HepG2 (cell line): Measurements from ENCODE around the gene CHCHD6. TPM values are rescaled to one million over a fixed set of nuclear protein-coding genes. Genes with fewer than 3 reads are reported as not detected.
"Not testable (repeated sequence)": the region's sequence is repeated elsewhere in the genome, so short reads cannot be mapped to it uniquely, and the experiment has no call there.

Experiments
- ATAC-seq: fragments of 200-7000 bp; cut with Tn5 transposase; 3 replicates; pipeline ENCODE4 v1.9.1; 2020; ENCODE audit warnings: mild to moderate bottlenecking, moderate library complexity
- BruUV-seq: library from RNA; stranded (reverse); fragments of 400-500 nt; replicated peaks from 2 replicates; lab custom pipeline; 2021; lab: Mats Ljungman, UMichigan
- CTCF ChIA-PET: fragments of 300-600 bp; formaldehyde crosslinking; extraction: SDS; loops from one replicate; lab custom pipeline; 2021; ENCODE audit warnings: low total read pairs, inconsistent platforms, low intra/inter-chr PET ratio; lab: Yijun Ruan, JAX
- POLR2A ChIA-PET: fragments of 350-600 bp; sonication (Branson Sonifier 250); formaldehyde crosslinking; loops from one replicate; lab custom pipeline; 2020; ENCODE audit warnings: antibody characterized with exemption, inconsistent platforms; lab: Yijun Ruan, JAX
- DNase-seq: peaks from one replicate; pipeline ENCODE4 v3.0.0-alpha.2; 2015; ENCODE audit warnings: low spot score
- FAIRE-seq: peaks from 3 replicates; lab custom pipeline; 2011; peaks lifted over from hg19 to GRCh38; lab: Jason Lieb, UNC
- H2AFZ ChIP-seq: one replicate; pipeline ENCODE4 v1.6.1; 2011; ENCODE audit warnings: low read length, inconsistent platforms
- H3K27ac ChIP-seq: fragments of 300-600 bp; 3 replicates; pipeline ENCODE4 v1.8.0; 2011; ENCODE audit warnings: mixed run types, mild to moderate bottlenecking, mixed read lengths, low read length, inconsistent platforms; ENCODE audit not compliant: insufficient read depth; ENCODE audit errors: extremely low read length
- H3K27me3 ChIP-seq, 2 experiments: fragments of 200-600 bp in 1 of 2; 2 replicates in 1 of 2; 3 replicates in 1 of 2; pipeline versions ENCODE4 v1.6.0 to v1.8.0; 2011; ENCODE audit warnings: low read length in 2 of 2, mild to moderate bottlenecking in 2 of 2, moderate library complexity in 2 of 2, inconsistent platforms in 1 of 2; ENCODE audit not compliant: insufficient read depth in 2 of 2, control insufficient read depth in 1 of 2
- H3K36me3 ChIP-seq, 2 experiments: fragments of 200-600 bp in 1 of 2; replicated peaks in 1 of 2; 2 replicates in 1 of 2; 3 replicates in 1 of 2; pipeline versions ENCODE4 v1.5.1 to v1.8.0; 2011; ENCODE audit warnings: low read length in 2 of 2, inconsistent platforms in 1 of 2; ENCODE audit not compliant: insufficient read depth in 2 of 2, control insufficient read depth in 1 of 2
- H3K4me1 ChIP-seq: 2 replicates; pipeline ENCODE4 v1.5.1; 2012; ENCODE audit warnings: low read length, inconsistent platforms; ENCODE audit not compliant: insufficient read depth
- H3K4me2 ChIP-seq: 2 replicates; pipeline ENCODE4 v1.6.0; 2011; ENCODE audit warnings: low read depth, low read length, inconsistent platforms
- H3K4me3 ChIP-seq, 3 experiments: fragments of 200-600 bp in 1 of 3; sonication (generic), shearing (Covaris generic) in 1 of 3; replicated peaks in 1 of 3; 2 replicates each; pipeline ENCODE4 v1.5.1; 2011 to 2016; ENCODE audit warnings: low read length in 3 of 3, inconsistent platforms in 2 of 3, low read depth in 2 of 3, mild to moderate bottlenecking in 2 of 3, control low read depth in 1 of 3, mixed read lengths in 1 of 3; ENCODE audit not compliant: insufficient read depth in 1 of 3
- H3K79me2 ChIP-seq: one replicate; pipeline ENCODE4 v1.6.1; 2011; ENCODE audit warnings: low read length, inconsistent platforms; ENCODE audit not compliant: insufficient read depth
- H3K9ac ChIP-seq: 2 replicates; pipeline ENCODE4 v1.6.0; 2011; ENCODE audit warnings: mild to moderate bottlenecking, low read depth, low read length, inconsistent platforms; ENCODE audit not compliant: insufficient read depth
- H3K9me3 ChIP-seq: 2 replicates; pipeline ENCODE4 v1.5.1; 2012; ENCODE audit warnings: mild to moderate bottlenecking, low read length
- H4K20me1 ChIP-seq: 2 replicates; pipeline ENCODE4 v1.6.0; 2011; ENCODE audit warnings: inconsistent platforms, mild to moderate bottlenecking, low read length, moderate library complexity; ENCODE audit not compliant: insufficient read depth
- FOXA1 ChIP-seq, 2 experiments: fragments of 450-650 bp in 1 of 2; sonication (generic) in 1 of 2; formaldehyde crosslinking in 1 of 2; IDR thresholded peaks; 2 replicates each; pipeline versions ENCODE4 v1.4.0 to v1.6.1; 2016 to 2020; ENCODE audit warnings: missing genetic modification reagents in 1 of 2
- NR2F1 ChIP-seq, 2 experiments: fragments of 450-650 bp in 1 of 2; formaldehyde crosslinking in 1 of 2; IDR thresholded peaks; 2 replicates each; pipeline versions ENCODE4 v1.5.0 to v1.6.1; 2016 to 2020; ENCODE audit warnings: mild to moderate bottlenecking in 1 of 2, missing compliant biosample characterization in 1 of 2, missing genetic modification reagents in 1 of 2, moderate library complexity in 1 of 2
- NR2F6 ChIP-seq, 2 experiments: IDR thresholded peaks; 2 replicates each; pipeline ENCODE4 v1.6.1; 2016; ENCODE audit warnings: antibody characterized with exemption in 1 of 2, mild to moderate bottlenecking in 1 of 2
- ZMYM4 ChIP-seq: sonication (generic); formaldehyde crosslinking; IDR thresholded peaks from 2 replicates; pipeline ENCODE4 v1.8.1; 2023; ENCODE audit warnings: mild to moderate bottlenecking, missing genetic modification reagents
- WGBS: methylation state at CpG from one replicate; pipeline ENCODE4 v1.1.6; 2017; ENCODE audit warnings: low lambda C conversion rate; 5-methylcytosine and 5-hydroxymethylcytosine counted together
- in situ Hi-C: cut with HindIII; loops from 2 replicates; pipeline ENCODE4 v1.10.0; 2017; ENCODE audit warnings: low pct_unique_long_range_greater_than_20kb; ENCODE audit not compliant: extremely low pct_ligation_motif_present
- intact Hi-C: fragments of 100-400 bp; cut with micrococcal nuclease; formaldehyde crosslinking; loops from one replicate; pipeline ENCODE4 v1.10.0; 2022; ENCODE audit not compliant: unreplicated experiment
- polyA plus RNA-seq, 8 experiments: library from polyadenylated mRNA; depleted of rRNA in 3 of 8; stranded (reverse) in 7 of 8; unstranded in 1 of 8; fragments of >200 nt; fragmentation: Illumina TruSeq in 4 of 8; extraction: Trizol in 4 of 8; gene quantifications; 2 replicates each; pipeline versions ENCODE4 v1.2.1 to v1.2.3, GENCODE V29; 2011 to 2016; ENCODE audit warnings: low read depth in 4 of 8, missing spikeins in 1 of 8, mixed read lengths in 1 of 8; ENCODE audit not compliant: insufficient read depth in 1 of 8
- total RNA-seq, 5 experiments: library from RNA; depleted of rRNA; stranded (reverse); fragments of >200 nt; fragmentation: Illumina TruSeq; extraction: Trizol; gene quantifications; 2 replicates each; pipeline ENCODE4 v1.2.3, GENCODE V29; 2016; ENCODE audit warnings: low read depth in 1 of 5
- TF ChIP-seq, protein P1 (sequence below): sonication (generic); formaldehyde crosslinking; IDR thresholded peaks from 2 replicates; pipeline ENCODE4 v1.4.0; 2020; ENCODE audit warnings: missing genetic modification reagents
- TF ChIP-seq, protein P2 (sequence below): sonication (generic); formaldehyde crosslinking; IDR thresholded peaks from 2 replicates; pipeline ENCODE4 v1.4.0; 2020; ENCODE audit warnings: missing genetic modification reagents, borderline replicate concordance
- TF ChIP-seq, protein P3 (sequence below): IDR thresholded peaks from 2 replicates; pipeline ENCODE4 v1.4.0; 2020; ENCODE audit warnings: mild to moderate bottlenecking, missing genetic modification reagents
- TF ChIP-seq, protein P4 (sequence below): sonication (generic); formaldehyde crosslinking; IDR thresholded peaks from 2 replicates; pipeline ENCODE4 v1.5.0; 2020; ENCODE audit warnings: mild to moderate bottlenecking, missing genetic modification reagents

CHCHD6 gene
- total and polyA plus RNA-seq, 2 of the 13 experiments (the other 11 are each of a cell fraction or from before 2014, with no cell fraction given): 20.3 to 20.8 TPM

DNA sequence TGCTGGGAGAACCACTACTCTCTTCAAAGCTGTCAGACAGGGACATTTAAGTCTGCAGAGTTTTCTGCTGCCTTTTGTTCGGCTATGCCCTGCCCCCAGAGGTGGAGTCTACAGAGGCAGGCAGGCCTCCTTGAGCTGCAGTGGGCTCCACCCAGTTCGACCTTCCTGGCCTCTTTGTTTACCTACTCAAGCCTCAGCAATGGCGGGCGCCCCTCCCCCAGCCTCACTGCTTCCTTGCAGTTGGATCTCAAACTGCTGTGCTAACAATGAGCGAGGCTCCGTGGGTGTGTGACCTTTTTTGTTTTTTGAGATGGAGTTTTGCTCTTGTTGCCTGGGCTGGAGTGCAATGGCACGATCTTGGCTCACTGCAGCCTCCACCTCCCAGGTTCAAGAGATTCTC, 87.3 kb downstream of the CHCHD6 start:
- H2AFZ ChIP-seq; H3K9ac ChIP-seq; in situ Hi-C loops; FAIRE-seq; H3K9me3 ChIP-seq; CTCF ChIA-PET; DNase-seq; H3K36me3 ChIP-seq; POLR2A ChIA-PET; H3K4me1 ChIP-seq; H3K4me3 ChIP-seq; H3K27me3 ChIP-seq; intact Hi-C loops; ATAC-seq; BruUV-seq; H3K79me2 ChIP-seq; H3K4me2 ChIP-seq; H3K27ac ChIP-seq; H4K20me1 ChIP-seq; TF ChIP-seq FOXA1 (IDR thresholded peaks at IDR 0.05); NR2F6 (CRISPR knock-in tag; IDR thresholded peaks at IDR 0.05): not testable (repeated sequence)
- WGBS: 70% methylated on average over 6 of the region's 7 CpGs
- TF ChIP-seq, protein P1, sequence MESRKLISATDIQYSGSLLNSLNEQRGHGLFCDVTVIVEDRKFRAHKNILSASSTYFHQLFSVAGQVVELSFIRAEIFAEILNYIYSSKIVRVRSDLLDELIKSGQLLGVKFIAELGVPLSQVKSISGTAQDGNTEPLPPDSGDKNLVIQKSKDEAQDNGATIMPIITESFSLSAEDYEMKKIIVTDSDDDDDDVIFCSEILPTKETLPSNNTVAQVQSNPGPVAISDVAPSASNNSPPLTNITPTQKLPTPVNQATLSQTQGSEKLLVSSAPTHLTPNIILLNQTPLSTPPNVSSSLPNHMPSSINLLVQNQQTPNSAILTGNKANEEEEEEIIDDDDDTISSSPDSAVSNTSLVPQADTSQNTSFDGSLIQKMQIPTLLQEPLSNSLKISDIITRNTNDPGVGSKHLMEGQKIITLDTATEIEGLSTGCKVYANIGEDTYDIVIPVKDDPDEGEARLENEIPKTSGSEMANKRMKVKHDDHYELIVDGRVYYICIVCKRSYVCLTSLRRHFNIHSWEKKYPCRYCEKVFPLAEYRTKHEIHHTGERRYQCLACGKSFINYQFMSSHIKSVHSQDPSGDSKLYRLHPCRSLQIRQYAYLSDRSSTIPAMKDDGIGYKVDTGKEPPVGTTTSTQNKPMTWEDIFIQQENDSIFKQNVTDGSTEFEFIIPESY (CRISPR knock-in tag): peak; percentile 60; the same call in 1 of the 2 replicates
- TF ChIP-seq, protein P2, sequence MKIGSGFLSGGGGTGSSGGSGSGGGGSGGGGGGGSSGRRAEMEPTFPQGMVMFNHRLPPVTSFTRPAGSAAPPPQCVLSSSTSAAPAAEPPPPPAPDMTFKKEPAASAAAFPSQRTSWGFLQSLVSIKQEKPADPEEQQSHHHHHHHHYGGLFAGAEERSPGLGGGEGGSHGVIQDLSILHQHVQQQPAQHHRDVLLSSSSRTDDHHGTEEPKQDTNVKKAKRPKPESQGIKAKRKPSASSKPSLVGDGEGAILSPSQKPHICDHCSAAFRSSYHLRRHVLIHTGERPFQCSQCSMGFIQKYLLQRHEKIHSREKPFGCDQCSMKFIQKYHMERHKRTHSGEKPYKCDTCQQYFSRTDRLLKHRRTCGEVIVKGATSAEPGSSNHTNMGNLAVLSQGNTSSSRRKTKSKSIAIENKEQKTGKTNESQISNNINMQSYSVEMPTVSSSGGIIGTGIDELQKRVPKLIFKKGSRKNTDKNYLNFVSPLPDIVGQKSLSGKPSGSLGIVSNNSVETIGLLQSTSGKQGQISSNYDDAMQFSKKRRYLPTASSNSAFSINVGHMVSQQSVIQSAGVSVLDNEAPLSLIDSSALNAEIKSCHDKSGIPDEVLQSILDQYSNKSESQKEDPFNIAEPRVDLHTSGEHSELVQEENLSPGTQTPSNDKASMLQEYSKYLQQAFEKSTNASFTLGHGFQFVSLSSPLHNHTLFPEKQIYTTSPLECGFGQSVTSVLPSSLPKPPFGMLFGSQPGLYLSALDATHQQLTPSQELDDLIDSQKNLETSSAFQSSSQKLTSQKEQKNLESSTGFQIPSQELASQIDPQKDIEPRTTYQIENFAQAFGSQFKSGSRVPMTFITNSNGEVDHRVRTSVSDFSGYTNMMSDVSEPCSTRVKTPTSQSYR (CRISPR knock-in tag): peak; percentile 78
- TF ChIP-seq FOXA1 (CRISPR knock-in tag; IDR thresholded peaks at IDR 0.05): peak; percentile 32; the same call in 1 of the 2 replicates
- peak; percentile 39; the same call in 1 of the 2 replicates for TF ChIP-seq ZMYM4
- peak; percentile 30 to 42; a peak in 3 of 4 replicates for TF ChIP-seq NR2F1 (CRISPR knock-in tag; IDR thresholded peaks at IDR 0.05)
- TF ChIP-seq, protein P3, sequence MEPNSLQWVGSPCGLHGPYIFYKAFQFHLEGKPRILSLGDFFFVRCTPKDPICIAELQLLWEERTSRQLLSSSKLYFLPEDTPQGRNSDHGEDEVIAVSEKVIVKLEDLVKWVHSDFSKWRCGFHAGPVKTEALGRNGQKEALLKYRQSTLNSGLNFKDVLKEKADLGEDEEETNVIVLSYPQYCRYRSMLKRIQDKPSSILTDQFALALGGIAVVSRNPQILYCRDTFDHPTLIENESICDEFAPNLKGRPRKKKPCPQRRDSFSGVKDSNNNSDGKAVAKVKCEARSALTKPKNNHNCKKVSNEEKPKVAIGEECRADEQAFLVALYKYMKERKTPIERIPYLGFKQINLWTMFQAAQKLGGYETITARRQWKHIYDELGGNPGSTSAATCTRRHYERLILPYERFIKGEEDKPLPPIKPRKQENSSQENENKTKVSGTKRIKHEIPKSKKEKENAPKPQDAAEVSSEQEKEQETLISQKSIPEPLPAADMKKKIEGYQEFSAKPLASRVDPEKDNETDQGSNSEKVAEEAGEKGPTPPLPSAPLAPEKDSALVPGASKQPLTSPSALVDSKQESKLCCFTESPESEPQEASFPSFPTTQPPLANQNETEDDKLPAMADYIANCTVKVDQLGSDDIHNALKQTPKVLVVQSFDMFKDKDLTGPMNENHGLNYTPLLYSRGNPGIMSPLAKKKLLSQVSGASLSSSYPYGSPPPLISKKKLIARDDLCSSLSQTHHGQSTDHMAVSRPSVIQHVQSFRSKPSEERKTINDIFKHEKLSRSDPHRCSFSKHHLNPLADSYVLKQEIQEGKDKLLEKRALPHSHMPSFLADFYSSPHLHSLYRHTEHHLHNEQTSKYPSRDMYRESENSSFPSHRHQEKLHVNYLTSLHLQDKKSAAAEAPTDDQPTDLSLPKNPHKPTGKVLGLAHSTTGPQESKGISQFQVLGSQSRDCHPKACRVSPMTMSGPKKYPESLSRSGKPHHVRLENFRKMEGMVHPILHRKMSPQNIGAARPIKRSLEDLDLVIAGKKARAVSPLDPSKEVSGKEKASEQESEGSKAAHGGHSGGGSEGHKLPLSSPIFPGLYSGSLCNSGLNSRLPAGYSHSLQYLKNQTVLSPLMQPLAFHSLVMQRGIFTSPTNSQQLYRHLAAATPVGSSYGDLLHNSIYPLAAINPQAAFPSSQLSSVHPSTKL: 0 out of 2 replicates have a peak, but pooled peaks have one; percentile 13
- TF ChIP-seq NR2F6 (IDR thresholded peaks at IDR 0.05): peak; percentile 40; the same call in 1 of the 2 replicates
- TF ChIP-seq, protein P4, sequence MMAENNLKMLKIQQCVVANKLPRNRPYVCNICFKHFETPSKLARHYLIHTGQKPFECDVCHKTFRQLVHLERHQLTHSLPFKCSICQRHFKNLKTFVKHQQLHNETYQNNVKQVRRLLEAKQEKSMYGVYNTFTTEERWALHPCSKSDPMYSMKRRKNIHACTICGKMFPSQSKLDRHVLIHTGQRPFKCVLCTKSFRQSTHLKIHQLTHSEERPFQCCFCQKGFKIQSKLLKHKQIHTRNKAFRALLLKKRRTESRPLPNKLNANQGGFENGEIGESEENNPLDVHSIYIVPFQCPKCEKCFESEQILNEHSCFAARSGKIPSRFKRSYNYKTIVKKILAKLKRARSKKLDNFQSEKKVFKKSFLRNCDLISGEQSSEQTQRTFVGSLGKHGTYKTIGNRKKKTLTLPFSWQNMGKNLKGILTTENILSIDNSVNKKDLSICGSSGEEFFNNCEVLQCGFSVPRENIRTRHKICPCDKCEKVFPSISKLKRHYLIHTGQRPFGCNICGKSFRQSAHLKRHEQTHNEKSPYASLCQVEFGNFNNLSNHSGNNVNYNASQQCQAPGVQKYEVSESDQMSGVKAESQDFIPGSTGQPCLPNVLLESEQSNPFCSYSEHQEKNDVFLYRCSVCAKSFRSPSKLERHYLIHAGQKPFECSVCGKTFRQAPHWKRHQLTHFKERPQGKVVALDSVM (CRISPR knock-in tag): 0 out of 2 replicates have a peak, but pooled peaks have one; percentile 33
